Uterus (tissue), 4 donors: ENCODE measurements around the gene PTPRD. TPM values are rescaled to one million over a fixed set of nuclear protein-coding genes. Genes with fewer than 3 reads are reported as not detected.

Experiments
- DNase-seq, 2 donors: peaks; one replicate each; pipeline ENCODE4 v3.0.0-alpha.2; 2019 to 2020
- H3K27ac ChIP-seq, 2 donors: fragments of 200-600 bp; sonication (generic); 1 replicate in 1 of 2; 2 replicates in 1 of 2; pipeline ENCODE4 v1.5.1; 2016 to 2018
- H3K27me3 ChIP-seq, 2 donors: fragments of 200-600 bp; sonication (generic); one replicate each; pipeline ENCODE4 v1.5.1; 2018 to 2019; ENCODE audit warnings: control low read depth in 1 of 2
- H3K36me3 ChIP-seq, 2 donors: fragments of 200-600 bp; sonication (generic); one replicate each; pipeline ENCODE4 v1.5.1; 2019; ENCODE audit warnings: control low read depth in 1 of 2
- H3K4me1 ChIP-seq, 2 donors: fragments of 200-600 bp; sonication (generic); one replicate each; pipeline ENCODE4 v1.5.1; 2018 to 2019; ENCODE audit warnings: control low read depth in 1 of 2
- H3K4me3 ChIP-seq, 2 donors: fragments of 200-600 bp; sonication (generic); 1 replicate in 1 of 2; 2 replicates in 1 of 2; pipeline ENCODE4 v1.5.1; 2018 to 2019; ENCODE audit warnings: mild to moderate bottlenecking in 1 of 2
- H3K9me3 ChIP-seq, 2 donors: fragments of 200-600 bp; sonication (generic); one replicate each; pipeline ENCODE4 v1.5.1; 2019; ENCODE audit warnings: control low read depth in 1 of 2
- POLR2A ChIP-seq, 2 donors: fragments of 450-650 bp; IDR thresholded peaks; one replicate each; pipeline ENCODE4 v1.6.1; 2016; ENCODE audit warnings: antibody characterized with exemption in 2 of 2, mild to moderate bottlenecking in 1 of 2, moderate library complexity in 1 of 2
- intact Hi-C: fragments of 100-400 bp; cut with DNase I; formaldehyde crosslinking; loops from one replicate; pipeline ENCODE4 v1.15.1; 2023; ENCODE audit warnings: low total_unique reads
- total RNA-seq, 4 donors: library from RNA; depleted of rRNA in 3 of 4; stranded (reverse); fragments of >200 nt in 3 of 4; gene quantifications; one replicate each; pipeline versions ENCODE4 v1.1.0 to v1.2.4, GENCODE V29; 2014 to 2023
- TF ChIP-seq, protein P1 (sequence below), 4 experiments: fragments of 200-600 bp in 2 of 4; fragments of 450-650 bp in 2 of 4; sonication (generic) in 2 of 4; IDR thresholded peaks; one replicate each; pipeline ENCODE4 v1.5.1; 2016 to 2019; ENCODE audit warnings: antibody characterized with exemption in 4 of 4, mild to moderate bottlenecking in 2 of 4, moderate library complexity in 1 of 4
- donor health status: DM: yes; HTN: yes; CAD: no.

PTPRD gene
- total RNA-seq, 4 donors from 2014 or later = 1.2 to 136 (median 26.4) TPM

DNA sequence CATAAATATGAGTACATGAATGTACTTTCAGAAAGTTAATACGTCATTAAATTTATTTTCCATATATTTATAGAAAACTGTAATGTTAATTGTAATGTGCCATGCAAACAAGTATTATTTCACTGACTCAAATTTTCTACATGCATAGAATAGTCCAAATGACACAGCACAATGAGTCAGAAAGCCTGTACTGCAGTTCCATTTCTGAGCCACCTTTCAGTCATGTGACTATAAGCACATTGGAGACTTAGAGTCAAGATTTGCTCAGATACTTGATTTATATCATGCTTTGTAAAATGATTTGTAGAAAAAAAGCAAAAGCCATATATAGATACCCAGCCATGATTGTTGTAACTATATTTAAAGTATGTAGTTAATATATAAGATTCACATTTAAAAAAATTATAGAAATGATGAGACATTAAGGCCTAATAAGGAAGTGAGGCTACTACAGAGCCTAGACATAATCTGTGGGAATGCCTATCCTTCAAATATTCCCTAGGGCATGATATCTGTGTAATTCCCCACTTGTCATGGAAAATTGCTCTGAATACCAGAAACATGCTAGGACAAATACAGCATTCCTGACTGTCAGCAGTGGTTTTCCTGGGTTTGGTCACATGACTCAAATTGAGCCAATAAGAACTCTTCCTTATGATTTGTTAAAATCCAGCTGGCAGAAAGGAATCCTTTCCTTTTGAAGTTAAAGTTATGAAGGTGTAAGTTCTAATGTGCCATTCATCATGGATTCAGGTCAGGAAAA lies 50.0 kb downstream of the PTPRD start:
- Histone ChIP-seq H3K4me1 (no peaks in the 10 kb centered on the region), H3K9me3 (no peaks in the 10 kb centered on the region), H3K4me3 (no peak overlapping the region), H3K36me3 (no peaks in the 10 kb centered on the region), H3K27me3 (no peaks in the 10 kb centered on the region), H3K27ac (no peak overlapping the region)
- no peak for DNase-seq
- intact Hi-C loops = no loop called here
- no peak for TF ChIP-seq POLR2A (IDR thresholded peaks at IDR 0.05)
- TF ChIP-seq, protein P1, sequence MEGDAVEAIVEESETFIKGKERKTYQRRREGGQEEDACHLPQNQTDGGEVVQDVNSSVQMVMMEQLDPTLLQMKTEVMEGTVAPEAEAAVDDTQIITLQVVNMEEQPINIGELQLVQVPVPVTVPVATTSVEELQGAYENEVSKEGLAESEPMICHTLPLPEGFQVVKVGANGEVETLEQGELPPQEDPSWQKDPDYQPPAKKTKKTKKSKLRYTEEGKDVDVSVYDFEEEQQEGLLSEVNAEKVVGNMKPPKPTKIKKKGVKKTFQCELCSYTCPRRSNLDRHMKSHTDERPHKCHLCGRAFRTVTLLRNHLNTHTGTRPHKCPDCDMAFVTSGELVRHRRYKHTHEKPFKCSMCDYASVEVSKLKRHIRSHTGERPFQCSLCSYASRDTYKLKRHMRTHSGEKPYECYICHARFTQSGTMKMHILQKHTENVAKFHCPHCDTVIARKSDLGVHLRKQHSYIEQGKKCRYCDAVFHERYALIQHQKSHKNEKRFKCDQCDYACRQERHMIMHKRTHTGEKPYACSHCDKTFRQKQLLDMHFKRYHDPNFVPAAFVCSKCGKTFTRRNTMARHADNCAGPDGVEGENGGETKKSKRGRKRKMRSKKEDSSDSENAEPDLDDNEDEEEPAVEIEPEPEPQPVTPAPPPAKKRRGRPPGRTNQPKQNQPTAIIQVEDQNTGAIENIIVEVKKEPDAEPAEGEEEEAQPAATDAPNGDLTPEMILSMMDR (IDR thresholded peaks at IDR 0.05) = no peak

DNA sequence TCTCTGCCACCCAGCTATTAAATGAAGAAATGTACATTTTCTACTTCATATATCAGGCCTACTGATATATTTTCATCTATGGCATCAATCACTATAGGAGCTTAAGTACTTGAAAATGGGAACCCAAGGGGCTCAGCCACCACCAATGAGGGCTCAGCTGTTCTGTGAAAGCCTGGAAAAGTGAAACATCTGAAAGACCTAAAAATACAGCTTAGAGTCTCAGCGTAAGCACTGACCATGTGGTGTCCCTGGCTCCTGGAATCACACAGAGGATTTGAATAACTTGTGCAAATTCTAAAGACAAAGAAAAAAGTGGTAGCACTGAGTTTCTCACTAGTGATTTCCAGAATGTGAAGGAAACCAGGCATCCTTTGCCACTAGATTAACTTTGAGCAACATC lies 64.5 kb downstream of the PTPRD start:
- Histone ChIP-seq H3K36me3 (no peaks in the 10 kb centered on the region), H3K27me3 (no peaks in the 10 kb centered on the region), H3K4me3 (no peak overlapping the region), H3K27ac (no peak overlapping the region), H3K4me1 (no peaks in the 10 kb centered on the region), H3K9me3 (no peaks in the 10 kb centered on the region)
- TF ChIP-seq, protein P1 (IDR thresholded peaks at IDR 0.05) = no peak
- TF ChIP-seq POLR2A (IDR thresholded peaks at IDR 0.05) = no peak
- intact Hi-C loops = no loop called here
- no peak for DNase-seq

DNA sequence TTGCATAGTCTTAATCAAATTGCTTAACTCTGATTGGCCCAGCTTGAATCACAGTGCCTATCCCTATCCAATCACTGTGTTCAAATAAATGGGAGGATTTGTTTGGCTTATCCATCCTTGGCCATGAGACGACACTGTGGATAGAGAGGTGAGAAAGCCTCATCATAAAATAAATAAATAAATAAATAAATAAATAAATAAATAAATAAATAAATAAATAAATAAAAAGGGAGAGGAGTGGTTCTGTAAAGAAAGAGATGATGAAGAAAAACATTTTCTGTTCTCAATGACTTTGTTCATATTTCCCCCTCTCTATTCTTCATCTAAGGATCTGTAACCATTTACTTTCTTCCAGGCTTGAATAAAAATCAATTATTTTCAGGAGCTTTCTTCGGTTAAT lies 74.7 kb downstream of the PTPRD start:
- H3K4me1 ChIP-seq = no peaks in the 10 kb centered on the region
- intact Hi-C loops = no loop called here
- H3K9me3 ChIP-seq = no peaks in the 10 kb centered on the region
- H3K27ac ChIP-seq = no peak overlapping the region
- no peaks in the 10 kb centered on the region for H3K27me3 ChIP-seq
- TF ChIP-seq, protein P1 (IDR thresholded peaks at IDR 0.05) = no peak
- TF ChIP-seq POLR2A (IDR thresholded peaks at IDR 0.05) = no peak
- no peak for DNase-seq
- H3K36me3 ChIP-seq = no peaks in the 10 kb centered on the region
- H3K4me3 ChIP-seq = no peak overlapping the region

DNA sequence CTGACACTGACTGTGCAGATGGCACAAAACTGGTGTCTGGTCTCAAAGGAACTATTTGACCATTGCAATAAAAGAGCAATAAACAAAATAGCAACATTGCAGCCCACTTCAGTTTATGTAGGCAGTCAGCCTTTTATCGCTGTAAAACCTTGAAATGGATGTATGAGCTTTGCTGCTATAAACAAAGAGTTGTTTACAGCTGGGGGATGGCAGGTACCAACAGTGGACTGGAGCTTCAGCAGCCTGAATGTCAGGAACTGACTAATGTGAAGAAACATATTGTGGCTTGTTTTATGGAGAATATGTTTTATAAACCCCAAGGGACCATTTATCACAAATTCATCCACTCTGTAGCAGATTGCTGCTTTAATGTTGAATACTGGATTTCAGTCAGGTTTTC lies 78.0 kb downstream of the PTPRD start:
- no peak overlapping the region for H3K4me3 ChIP-seq
- no peak overlapping the region for H3K27ac ChIP-seq
- no peaks in the 10 kb centered on the region for H3K9me3 ChIP-seq
- H3K27me3 ChIP-seq = no peaks in the 10 kb centered on the region
- TF ChIP-seq, protein P1 (IDR thresholded peaks at IDR 0.05) = no peak
- TF ChIP-seq POLR2A (IDR thresholded peaks at IDR 0.05) = no peak
- intact Hi-C loops = no loop called here
- no peaks in the 10 kb centered on the region for H3K36me3 ChIP-seq
- H3K4me1 ChIP-seq = no peaks in the 10 kb centered on the region
- DNase-seq = no peak

DNA sequence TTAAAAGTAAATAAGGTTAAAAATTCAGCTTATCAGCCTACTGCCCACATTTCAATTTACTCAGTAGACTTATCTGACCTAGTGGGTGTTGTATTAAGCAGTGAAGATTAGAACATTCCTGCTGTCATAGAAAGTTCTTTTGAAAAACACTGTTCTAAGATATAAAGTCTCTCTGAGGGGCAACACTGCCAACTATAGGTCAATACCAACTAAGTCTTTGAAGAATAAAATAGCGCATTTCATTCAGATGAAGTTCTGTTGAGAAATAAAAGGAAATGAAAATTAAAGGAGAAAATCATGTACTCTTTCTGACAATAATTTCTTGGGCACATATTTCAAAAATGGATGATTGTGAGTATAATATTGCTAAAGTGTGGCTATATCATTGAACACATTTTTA lies 86.8 kb downstream of the PTPRD start:
- no peaks in the 10 kb centered on the region for H3K9me3 ChIP-seq
- no peaks in the 10 kb centered on the region for H3K27me3 ChIP-seq
- H3K27ac ChIP-seq = no peak overlapping the region
- H3K4me3 ChIP-seq = no peak overlapping the region
- DNase-seq = no peak
- H3K36me3 ChIP-seq = no peaks in the 10 kb centered on the region
- TF ChIP-seq, protein P1 (IDR thresholded peaks at IDR 0.05) = no peak
- no peak for TF ChIP-seq POLR2A (IDR thresholded peaks at IDR 0.05)
- H3K4me1 ChIP-seq = no peaks in the 10 kb centered on the region
- intact Hi-C loops = no loop called here
